IMR-90 (cell line): ENCODE measurements around the gene JAKMIP1. TPM values are rescaled to one million over a fixed set of nuclear protein-coding genes. Genes with fewer than 3 reads are reported as not detected.
"Not testable (repeated sequence)": the region's sequence is repeated elsewhere in the genome, so short reads cannot be mapped to it uniquely, and the experiment has no call there.

Experiments used
- ATAC-seq: fragments of 200-7000 bp; cut with Tn5 transposase; 2 replicates; pipeline ENCODE4 v1.9.1; 2020; ENCODE audit warnings: low read depth, mild to moderate bottlenecking, moderate library complexity
- BruUV-seq: library from RNA; stranded (reverse); fragments of 400-500 nt; replicated peaks from 2 replicates; lab custom pipeline; 2021; lab: Mats Ljungman, UMichigan
- CTCF ChIA-PET: fragments of 300-600 bp; formaldehyde crosslinking; extraction: SDS; loops from one replicate; lab custom pipeline; 2021; ENCODE audit warnings: antibody characterized with exemption; lab: Yijun Ruan, JAX
- POLR2A ChIA-PET: fragments of 300-600 bp; sonication (Branson Sonifier 250); formaldehyde crosslinking; loops from one replicate; lab custom pipeline; 2022; ENCODE audit warnings: antibody characterized with exemption; ENCODE audit not compliant: unreplicated experiment; lab: Charles Lee
- DNase-seq: peaks from one replicate; pipeline ENCODE4 v3.0.0; 2013
- H2AFZ ChIP-seq: replicated peaks from 2 replicates; pipeline ENCODE3; 2013; ENCODE audit warnings: low read length, mild to moderate bottlenecking; ENCODE audit not compliant: poor library complexity
- H2AK5ac ChIP-seq: 2 replicates; pipeline ENCODE4 v1.6.1; 2013; ENCODE audit warnings: low read depth, low read length, inconsistent platforms
- H2AK9ac ChIP-seq: replicated peaks from 2 replicates; pipeline ENCODE3; 2013; ENCODE audit warnings: mild to moderate bottlenecking, low read depth, low read length, moderate library complexity; ENCODE audit not compliant: poor library complexity
- H2BK120ac ChIP-seq: 2 replicates; pipeline ENCODE4 v1.6.1; 2013; ENCODE audit warnings: low read depth, low read length, inconsistent platforms
- H2BK15ac ChIP-seq: 3 replicates; pipeline ENCODE4 v1.6.1; 2013; ENCODE audit warnings: low read depth, low read length, inconsistent platforms
- H2BK20ac ChIP-seq: 2 replicates; pipeline ENCODE4 v1.6.1; 2013; ENCODE audit warnings: low read depth, mild to moderate bottlenecking, inconsistent platforms, low read length, moderate library complexity
- H2BK5ac ChIP-seq: 2 replicates; pipeline ENCODE4 v1.6.1; 2013; ENCODE audit warnings: mild to moderate bottlenecking, low read depth, low read length, inconsistent platforms; ENCODE audit not compliant: poor library complexity, severe bottlenecking
- H3K14ac ChIP-seq: replicated peaks from 2 replicates; pipeline ENCODE4 v1.6.1; 2013; ENCODE audit warnings: low read depth, low read length, inconsistent platforms
- H3K18ac ChIP-seq: 2 replicates; pipeline ENCODE4 v1.6.1; 2013; ENCODE audit warnings: low read depth, low read length, control low read depth
- H3K23ac ChIP-seq: 2 replicates; pipeline ENCODE4 v1.6.1; 2013; ENCODE audit warnings: low read depth, low read length, inconsistent platforms
- H3K27ac ChIP-seq: 2 replicates; pipeline ENCODE4 v1.5.1; 2013; ENCODE audit warnings: mild to moderate bottlenecking, control low read depth, low read length; ENCODE audit not compliant: insufficient read depth
- H3K27me3 ChIP-seq: 2 replicates; pipeline ENCODE4 v1.6.1; 2013; ENCODE audit warnings: low read length; ENCODE audit not compliant: control insufficient read depth, insufficient read depth
- H3K36me3 ChIP-seq: 2 replicates; pipeline ENCODE4 v1.6.1; 2013; ENCODE audit warnings: low read length, mixed read lengths; ENCODE audit not compliant: control insufficient read depth, insufficient read depth
- H3K4ac ChIP-seq: 2 replicates; pipeline ENCODE4 v1.6.1; 2013; ENCODE audit warnings: low read depth, low read length, inconsistent platforms
- H3K4me1 ChIP-seq: 2 replicates; pipeline ENCODE4 v1.6.1; 2013; ENCODE audit warnings: low read length, mixed read lengths; ENCODE audit not compliant: control insufficient read depth, insufficient read depth
- H3K4me2 ChIP-seq: 2 replicates; pipeline ENCODE4 v1.6.1; 2013; ENCODE audit warnings: low read depth, mild to moderate bottlenecking, control low read depth, low read length, moderate library complexity
- H3K4me3 ChIP-seq: 2 replicates; pipeline ENCODE4 v1.5.1; 2013; ENCODE audit warnings: low read depth, mild to moderate bottlenecking, control low read depth, low read length, moderate library complexity; ENCODE audit not compliant: insufficient read depth
- H3K56ac ChIP-seq: 2 replicates; pipeline ENCODE4 v1.6.1; 2013; ENCODE audit warnings: low read length, inconsistent platforms; ENCODE audit not compliant: insufficient read depth; ENCODE audit errors: extremely low read depth
- H3K79me1 ChIP-seq, 2 experiments: 2 replicates each; pipeline ENCODE4 v1.6.1; 2013; ENCODE audit warnings: low read length in 2 of 2, inconsistent platforms in 1 of 2, low read depth in 1 of 2
- H3K9ac ChIP-seq: 2 replicates; pipeline ENCODE4 v1.6.1; 2013; ENCODE audit warnings: low read depth, low read length, control low read depth
- H3K9me1 ChIP-seq: 2 replicates; pipeline ENCODE4 v1.6.1; 2013; ENCODE audit warnings: low read length, inconsistent platforms; ENCODE audit not compliant: insufficient read depth
- H3K9me3 ChIP-seq: 2 replicates; pipeline ENCODE4 v1.6.1; 2013; ENCODE audit warnings: low read length; ENCODE audit not compliant: control insufficient read depth, insufficient read depth
- H4K20me1 ChIP-seq: 2 replicates; pipeline ENCODE4 v1.6.1; 2013; ENCODE audit warnings: low read length, inconsistent platforms; ENCODE audit not compliant: insufficient read depth
- H4K5ac ChIP-seq: 2 replicates; pipeline ENCODE4 v1.6.1; 2013; ENCODE audit warnings: mild to moderate bottlenecking, low read depth, low read length, control low read depth
- H4K8ac ChIP-seq, 2 experiments: 2 replicates each; pipeline ENCODE4 v1.6.1; 2013; ENCODE audit warnings: low read depth in 2 of 2, low read length in 2 of 2, control low read depth in 1 of 2, inconsistent platforms in 1 of 2
- H4K91ac ChIP-seq: 2 replicates; pipeline ENCODE4 v1.6.1; 2013; ENCODE audit warnings: low read depth, low read length, inconsistent platforms; ENCODE audit not compliant: insufficient read depth
- WGBS, 2 experiments: methylation state at CpG; one replicate each; pipeline versions ENCODE4 v1.1.5 to v1.1.7; 2013; ENCODE audit warnings: missing lambda C conversion rate in 2 of 2; ENCODE audit not compliant: insufficient read length in 1 of 2; ENCODE audit errors: extremely low coverage in 2 of 2; 5-methylcytosine and 5-hydroxymethylcytosine counted together
- dilution Hi-C: fragments of 300-500 bp; cut with HindIII; formaldehyde crosslinking; loops from one replicate; pipeline ENCODE4 v1.14.3; 2018; ENCODE audit warnings: low sequenced_read_pairs; ENCODE audit not compliant: unreplicated experiment
- in situ Hi-C: fragments of 300-500 bp; cut with MboI; formaldehyde crosslinking; loops from 3 replicates; pipeline ENCODE4 v1.14.3; 2019; ENCODE audit warnings: low sequenced_read_pairs, inconsistent platforms, mixed read lengths
- intact Hi-C: fragments of 100-400 bp; cut with micrococcal nuclease; formaldehyde crosslinking; loops from 2 replicates; pipeline ENCODE4 v1.10.0; 2022
- polyA plus RNA-seq, 3 experiments: library from polyadenylated mRNA; depleted of rRNA; stranded (reverse); fragments of >200 nt; gene quantifications; 2 replicates each; pipeline ENCODE4 v1.2.3, GENCODE V29; 2012; ENCODE audit warnings: low replicate concordance in 1 of 3
- total RNA-seq: library from RNA; depleted of rRNA; stranded (reverse); fragments of >200 nt; gene quantifications from 2 replicates; pipeline ENCODE4 v1.2.3, GENCODE V29; 2012

Gene JAKMIP1
- total and polyA plus RNA-seq, 2 of the 4 experiments (the other 2 are of a cell fraction) = not detected

GRCh38 chr4:6141021-6141420 lies 59.3 kb downstream of the JAKMIP1 start:
- H2BK5ac ChIP-seq, H3K9me1 ChIP-seq, BruUV-seq, DNase-seq, H2AK9ac ChIP-seq, H4K20me1 ChIP-seq, H3K4me1 ChIP-seq, H3K18ac ChIP-seq, H4K8ac ChIP-seq, H3K14ac ChIP-seq, H4K5ac ChIP-seq, H3K56ac ChIP-seq, H2BK120ac ChIP-seq, H3K4ac ChIP-seq, H3K4me2 ChIP-seq, H3K36me3 ChIP-seq, H3K9me3 ChIP-seq, CTCF ChIA-PET, H4K91ac ChIP-seq, H2BK20ac ChIP-seq, H3K27me3 ChIP-seq, H3K23ac ChIP-seq, H3K27ac ChIP-seq, ATAC-seq, H2BK15ac ChIP-seq, H3K79me1 ChIP-seq, H3K9ac ChIP-seq, H2AFZ ChIP-seq, H2AK5ac ChIP-seq, H3K4me3 ChIP-seq, POLR2A ChIA-PET, intact Hi-C loops, dilution Hi-C loops: not testable (repeated sequence)
- in situ Hi-C loops = loop anchor here (25.0 kb wide), 1 partner anchor 104 kb away; no protein-coding TSS in a partner anchor
- 87% methylated on average over 3 of the region's 14 CpGs; no CpG with 5 or more reads in 1 of the 2 experiments for WGBS, 2 experiments
